ENCODE results near the gene COL6A1.
A peak's percentile ranks its signal among the peaks of the same experiment; 100 is the strongest.
"Not testable (repeated sequence)": the region's sequence is repeated elsewhere in the genome, so short reads cannot be mapped to it uniquely, and the experiment has no call there.

COL6A1 gene

GRCh38 chr21:45994759-45995685, 13.5 kb downstream of the COL6A1 start:
- peak; percentile 42 for DNase-seq

GRCh38 chr21:45995686-45996179, 14.2 kb downstream of the COL6A1 start:
- DNase-seq: peak; percentile 40

GRCh38 chr21:45996311-45997204, 15.0 kb downstream of the COL6A1 start:
- DNase-seq: peak; percentile 44

- peak; percentile 37 for DNase-seq
Observed at GRCh38 chr21:45997205-45997494, 15.6 kb downstream of the COL6A1 start.

- DNase-seq: no peak
Observed at GRCh38 chr21:45997495-45998275, 16.1 kb downstream of the COL6A1 start.

GRCh38 chr21:45998276-45998701, 16.7 kb downstream of the COL6A1 start:
- peak; percentile 34 for DNase-seq

GRCh38 chr21:45998871-45999580, 17.5 kb downstream of the COL6A1 start:
- peak; percentile 20 for DNase-seq

GRCh38 chr21:45999581-46000181, 18.1 kb downstream of the COL6A1 start:
- DNase-seq: peak; percentile 32

GRCh38 chr21:46000182-46000730, 18.7 kb downstream of the COL6A1 start:
- DNase-seq: peak; percentile 43

GRCh38 chr21:46000731-46001641, 19.4 kb downstream of the COL6A1 start:
- DNase-seq: peak; percentile 42

- peak; percentile 43 for DNase-seq
Observed at GRCh38 chr21:46001821-46002681, 20.5 kb downstream of the COL6A1 start.

- peak; percentile 37 for DNase-seq
Observed at GRCh38 chr21:46002841-46003574, 21.4 kb downstream of the COL6A1 start.

- peak; percentile 38 for DNase-seq
Observed at GRCh38 chr21:46003575-46004007, 22.0 kb downstream of the COL6A1 start.

GRCh38 chr21:46004168-46004861, 22.7 kb downstream of the COL6A1 start:
- DNase-seq: peak; percentile 44

- DNase-seq: peak; percentile 43
Observed at GRCh38 chr21:46005081-46005480, 23.5 kb downstream of the COL6A1 start.

- peak; percentile 26 for DNase-seq
Observed at GRCh38 chr21:46005481-46005881, 23.9 kb downstream of the COL6A1 start.

- not testable (repeated sequence) for DNase-seq
Observed at GRCh38 chr21:46005894-46006546, 24.4 kb downstream of the COL6A1 start.

Measured in right forelimb (tissue), 1 donor.